MV-4-11 (cell line): ENCODE results near the gene GIGYF2.

Experiments used
- DNase-seq: peaks from one replicate; lab custom pipeline; 2025; lab: John Stamatoyannopoulos, UW

The GIGYF2 gene

GRCh38 chr2:232861353-232861752 is 164.2 kb downstream of the GIGYF2 start:
- no peak for DNase-seq

GRCh38 chr2:232863996-232864395 is 166.9 kb downstream of the GIGYF2 start:
- no peak for DNase-seq

DNA sequence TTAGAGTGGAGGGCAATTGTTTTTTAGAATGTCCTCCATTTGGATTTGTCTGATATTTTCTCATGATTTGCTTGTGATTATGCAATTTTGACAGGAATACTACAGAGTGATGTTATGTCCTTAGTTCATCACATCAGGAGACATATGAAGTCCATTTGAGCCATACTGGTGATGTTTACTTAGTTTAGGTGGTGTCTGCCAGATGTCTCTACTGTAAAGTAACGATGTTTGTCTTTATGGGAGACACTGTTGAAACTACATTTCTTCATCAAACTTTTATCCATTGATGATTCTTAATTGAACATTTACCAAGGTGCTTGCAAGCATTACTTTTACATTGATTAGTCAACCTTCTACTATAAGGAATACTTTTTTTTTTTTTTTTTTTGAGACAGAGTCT is 168.0 kb downstream of the GIGYF2 start:
- no peak for DNase-seq

- DNase-seq: no peak
Measured at GRCh38 chr2:232866104-232866503, 169.0 kb downstream of the GIGYF2 start.

DNA sequence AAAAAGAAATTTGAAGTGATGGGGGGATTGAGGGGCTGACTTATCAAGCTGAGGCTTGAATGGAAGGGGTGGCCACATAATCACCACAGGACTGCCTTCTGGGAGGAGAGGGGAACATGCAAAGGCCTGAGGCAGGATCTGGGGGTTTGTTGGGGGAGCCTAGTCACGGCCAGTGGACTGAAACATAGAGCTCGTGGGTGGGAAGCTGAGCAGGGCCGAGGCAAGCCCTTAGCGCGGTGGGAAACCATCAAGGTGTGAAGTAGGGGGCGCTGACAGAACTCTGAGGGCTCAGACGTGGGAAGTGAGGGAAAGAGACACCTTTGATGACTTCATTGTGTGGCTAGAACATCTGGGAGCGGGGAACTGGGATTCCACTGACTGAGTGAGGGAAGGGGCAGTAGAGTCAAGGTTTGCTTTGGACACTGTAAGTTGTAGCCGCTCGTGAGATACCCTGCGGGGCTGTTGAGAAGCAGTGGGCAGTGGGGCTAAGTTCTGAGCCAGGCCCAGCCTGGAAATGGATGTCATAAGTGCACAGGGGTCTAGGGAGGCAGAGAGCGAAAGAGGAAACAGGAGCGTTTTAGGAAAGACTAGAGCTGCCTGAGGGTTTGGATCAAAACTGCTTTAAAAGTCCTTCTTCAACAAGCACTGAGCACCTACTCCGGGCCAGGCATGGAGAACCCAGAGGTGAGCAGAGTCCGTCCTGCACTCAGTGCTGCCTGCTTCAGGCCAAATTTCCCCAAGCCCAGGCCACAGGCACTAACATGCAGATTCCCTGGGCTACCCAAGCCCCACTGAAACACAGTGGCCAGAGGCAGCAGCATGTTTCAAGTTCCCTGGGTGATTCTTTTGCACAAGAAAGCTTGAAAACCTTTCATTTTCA is 172.2 kb downstream of the GIGYF2 start:
- DNase-seq: no peak

DNA sequence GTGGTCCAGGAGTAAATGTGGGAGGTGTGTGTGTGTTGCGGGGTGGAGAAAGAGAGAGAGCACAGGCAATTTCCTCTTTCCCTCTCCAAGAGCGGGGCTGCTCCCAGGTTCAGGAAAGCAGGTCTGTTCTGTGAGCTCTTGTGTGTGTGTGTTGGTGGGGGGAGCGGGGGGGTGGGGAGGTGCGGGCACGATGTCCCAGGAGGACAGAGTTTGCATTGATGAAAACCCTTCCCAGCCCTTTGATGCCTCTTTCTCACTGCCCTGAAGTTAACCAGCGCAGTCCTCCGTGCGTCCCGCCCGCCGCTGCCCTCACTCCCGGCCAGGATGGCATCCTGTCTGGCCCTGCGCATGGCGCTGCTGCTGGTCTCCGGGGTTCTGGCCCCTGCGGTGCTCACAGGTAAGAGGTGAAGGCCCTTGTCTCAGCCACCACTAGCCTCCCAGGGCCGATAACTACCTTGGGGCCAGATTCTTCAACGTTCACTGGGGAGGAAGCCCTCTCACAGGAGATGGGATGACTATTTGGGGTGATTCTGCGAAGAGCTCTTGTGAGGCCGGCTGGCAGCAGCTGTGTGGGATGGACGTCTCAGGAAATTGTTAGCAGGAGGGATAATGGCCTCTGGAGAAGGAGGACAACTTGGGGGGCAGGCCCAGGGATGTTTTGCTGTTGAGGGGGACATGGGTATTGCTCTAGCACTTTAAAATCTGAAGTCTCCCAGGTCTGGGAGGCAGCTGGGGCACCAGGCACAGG is 173.1 kb downstream of the GIGYF2 start, which contains the start of gene SNORC:
Gene SNORC, plus strand, starts transcription at position 247 of the 748 bp plus-strand sequence. Its CDS starts 78 bp downstream, at position 325.
- no peak for DNase-seq

GRCh38 chr2:232870766-232871371 is 173.7 kb downstream of the GIGYF2 start:
- DNase-seq: no peak

DNA sequence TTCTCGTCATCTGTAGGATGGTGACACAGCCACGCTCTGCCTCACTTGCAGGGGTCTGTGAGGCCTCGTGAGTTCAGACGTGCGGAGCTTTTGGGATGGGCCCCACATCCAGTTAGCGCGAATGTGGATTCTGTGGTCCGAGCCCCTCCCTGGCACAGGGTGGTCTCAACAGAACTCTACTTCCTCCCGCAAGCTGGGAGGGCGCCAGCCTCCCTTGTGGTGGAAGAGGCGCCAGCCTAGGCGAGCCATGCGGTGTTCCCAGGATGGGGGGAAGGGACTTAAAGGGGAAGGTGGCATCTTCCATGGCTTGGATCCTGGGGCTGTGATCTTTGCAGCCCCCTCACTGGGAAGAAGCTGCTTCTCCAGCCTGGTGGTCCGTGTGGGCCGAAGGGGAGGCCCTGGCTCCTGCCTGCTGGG is 174.3 kb downstream of the GIGYF2 start:
- no peak for DNase-seq

DNA sequence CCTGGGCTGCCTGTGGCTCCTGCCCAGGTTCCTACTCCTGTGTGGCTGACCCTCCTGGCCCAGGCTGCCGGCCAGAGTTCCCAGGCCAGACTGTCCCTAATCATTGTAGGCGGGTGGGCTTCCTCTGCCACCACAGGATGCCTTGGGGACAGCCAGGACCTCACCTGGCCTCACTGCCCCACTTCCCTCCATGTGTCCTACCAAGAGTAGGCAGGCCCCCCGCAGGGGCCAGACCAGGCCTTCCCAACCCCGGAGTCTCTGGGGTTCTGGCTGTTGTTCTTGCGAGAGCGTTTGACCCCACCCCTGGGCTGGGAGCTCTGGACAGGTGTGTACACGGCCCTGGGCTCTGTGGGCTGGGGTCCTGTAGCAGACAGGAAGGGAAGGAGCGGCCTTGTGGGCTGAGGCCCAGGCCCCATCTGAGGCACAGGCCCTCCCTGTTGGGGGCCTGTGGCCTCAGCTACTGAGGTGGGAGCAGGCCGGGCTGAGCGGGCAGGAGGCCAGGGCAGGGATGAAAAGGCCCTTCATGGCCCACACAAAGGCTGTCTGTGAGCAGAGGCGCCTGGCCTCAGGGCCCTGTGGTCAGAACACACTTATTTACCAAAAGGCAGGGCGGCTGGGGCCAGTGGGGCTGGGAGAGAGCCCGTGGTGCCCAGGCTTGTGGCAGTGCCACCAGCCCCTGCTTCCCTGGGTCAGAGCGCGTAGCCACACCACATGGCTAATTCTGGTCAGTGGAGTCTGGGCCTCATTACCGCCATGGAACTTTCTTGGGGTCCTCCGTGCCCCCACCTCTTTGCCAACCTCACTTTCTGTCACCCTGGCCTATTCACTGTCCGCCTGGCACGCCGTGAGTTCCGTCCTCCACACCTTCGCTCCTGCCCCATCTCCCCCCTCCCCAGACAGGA is 175.0 kb downstream of the GIGYF2 start:
- DNase-seq: no peak

DNA sequence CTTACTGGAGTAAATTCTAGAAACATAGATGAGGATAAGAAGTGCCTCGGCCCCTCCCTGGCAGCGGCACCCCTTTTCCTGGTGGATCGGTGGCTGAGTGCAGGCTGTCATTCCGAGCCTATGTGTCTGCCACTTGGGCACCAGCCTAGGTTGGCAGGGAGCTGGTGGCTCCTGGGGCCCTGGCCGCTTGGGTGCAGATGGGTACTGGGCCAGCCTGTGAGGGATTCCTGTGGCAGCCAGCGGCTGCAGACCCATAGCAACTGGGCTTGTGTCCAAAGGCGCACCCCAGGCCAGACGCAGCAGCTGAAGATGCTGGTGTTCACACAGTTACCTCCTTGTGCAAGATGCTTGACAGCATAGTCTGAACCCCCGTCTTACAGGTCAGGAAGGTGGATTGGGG is 175.7 kb downstream of the GIGYF2 start:
- DNase-seq: no peak

- DNase-seq: no peak
Measured at GRCh38 chr2:232873292-232873908, 176.3 kb downstream of the GIGYF2 start.

DNA sequence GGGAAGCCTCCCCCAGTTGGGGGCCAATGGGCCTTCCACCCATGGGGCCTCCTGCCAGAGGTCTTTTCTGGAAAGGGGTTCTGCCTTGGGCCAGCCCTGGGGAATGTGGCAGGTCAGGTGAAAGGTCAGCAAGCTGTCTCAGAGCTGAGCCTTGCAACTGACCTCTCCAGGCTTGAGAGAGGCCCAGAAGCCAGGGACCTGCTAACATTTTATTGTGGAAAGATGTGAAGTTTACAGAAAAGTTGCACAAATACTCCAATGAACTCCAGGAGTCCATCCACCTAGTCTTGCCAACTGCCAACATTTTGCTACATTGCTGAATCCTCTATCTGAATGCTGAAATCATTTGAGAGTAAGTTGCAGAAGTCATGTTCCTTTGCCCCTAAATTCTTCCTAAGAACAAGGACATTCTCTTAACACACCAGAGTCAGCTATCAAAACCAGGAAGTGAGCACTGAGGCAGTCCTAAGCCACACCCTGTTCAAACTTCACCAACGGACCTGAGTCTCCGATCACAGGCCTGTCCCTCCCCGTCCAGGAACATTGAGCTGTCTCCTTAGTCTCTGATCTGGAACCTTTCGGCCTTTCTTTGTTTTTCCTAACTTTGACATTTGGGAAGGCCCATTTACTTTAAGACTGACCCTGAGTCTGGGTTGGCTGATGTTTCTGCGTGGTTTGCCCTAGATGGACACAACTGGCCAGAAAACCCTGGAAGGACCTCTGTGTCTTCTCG is 176.9 kb downstream of the GIGYF2 start:
- DNase-seq: peak; percentile 80

GRCh38 chr2:232874677-232875223 is 177.6 kb downstream of the GIGYF2 start:
- no peak for DNase-seq

- no peak for DNase-seq
Measured at GRCh38 chr2:232875256-232876121, 178.4 kb downstream of the GIGYF2 start.

DNA sequence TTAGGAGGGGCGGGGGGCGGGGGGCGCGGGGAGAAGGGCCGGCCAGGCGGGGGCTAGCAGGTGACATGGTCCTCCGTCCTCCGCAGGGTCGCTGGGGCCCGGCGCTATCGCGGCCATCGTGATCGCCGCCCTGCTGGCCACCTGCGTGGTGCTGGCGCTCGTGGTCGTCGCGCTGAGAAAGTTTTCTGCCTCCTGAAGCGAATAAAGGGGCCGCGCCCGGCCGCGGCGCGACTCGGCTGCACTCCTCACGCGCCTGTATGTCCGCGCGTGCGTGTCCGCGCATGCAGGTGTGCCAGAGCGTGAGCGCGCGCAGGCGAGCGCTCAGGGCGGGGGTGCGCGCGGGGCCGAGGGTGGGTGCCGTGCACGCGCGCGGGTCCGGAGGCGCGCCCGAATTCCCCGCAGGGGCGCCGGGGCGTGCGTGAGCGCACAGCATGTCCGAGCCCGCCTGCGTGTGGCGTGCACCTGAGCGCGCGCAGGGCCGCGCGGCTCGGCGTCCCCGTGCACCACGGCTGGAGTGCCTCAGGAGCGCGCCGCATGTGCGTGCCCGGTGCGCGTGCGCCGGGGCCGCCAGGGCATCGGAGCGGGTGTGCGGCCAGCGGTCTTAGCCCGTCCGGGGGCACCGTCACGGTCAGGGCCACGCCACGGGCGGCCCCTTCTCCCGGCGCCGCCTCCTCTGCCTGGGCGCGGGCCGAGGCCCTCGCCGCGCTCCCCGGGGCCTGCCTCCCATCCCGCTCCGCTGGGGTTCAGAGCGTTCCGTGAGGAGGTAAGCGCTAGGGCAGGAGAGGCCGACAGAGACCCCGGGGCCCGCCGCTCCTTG is 179.2 kb downstream of the GIGYF2 start:
- DNase-seq: peak; percentile 7

DNA sequence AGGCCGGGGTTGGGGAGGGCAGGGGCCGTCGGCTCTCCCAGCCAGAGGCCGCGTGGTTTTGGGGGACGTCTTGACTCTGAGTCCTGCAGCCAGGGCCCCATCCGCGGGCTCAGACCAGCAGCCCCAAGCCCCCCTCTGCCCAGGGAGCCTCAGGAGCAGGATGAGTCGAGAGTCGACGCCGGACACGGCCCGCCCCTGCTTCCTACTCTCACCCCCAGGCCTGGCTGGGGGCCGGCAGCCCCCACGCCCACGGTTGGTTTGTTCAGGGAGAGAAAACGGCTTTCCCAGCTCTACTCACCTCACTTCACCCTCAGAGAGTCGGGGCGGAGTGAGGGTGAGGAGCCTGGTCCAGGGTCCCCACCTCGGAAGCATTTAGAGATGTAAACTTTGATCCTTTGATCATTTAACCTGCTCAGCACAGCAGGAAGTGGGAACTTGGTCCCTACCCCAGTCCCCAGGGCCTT is 179.9 kb downstream of the GIGYF2 start:
- DNase-seq: no peak

GRCh38 chr2:232877940-232878511 is 180.9 kb downstream of the GIGYF2 start:
- DNase-seq: no peak
